Liver (tissue), 9 donors: ENCODE data around the gene ECM1. TPM values are rescaled to one million over a fixed set of nuclear protein-coding genes. Genes with fewer than 3 reads are reported as not detected.

Experiments used
- DNase-seq: peaks from one replicate; pipeline ENCODE4 v3.0.0-alpha.2; 2017; ENCODE audit warnings: low spot score
- H3K27ac ChIP-seq, 2 donors: one replicate each; pipeline ENCODE4 v1.7.0; 2013; ENCODE audit warnings: inconsistent platforms in 2 of 2, low read length in 2 of 2, control low read depth in 1 of 2, low read depth in 1 of 2, mild to moderate bottlenecking in 1 of 2
- H3K27me3 ChIP-seq, 4 donors: one replicate each; pipeline versions ENCODE4 v1.6.1 to v1.7.0; 2013; ENCODE audit warnings: low read length in 3 of 4, inconsistent platforms in 1 of 4, mild to moderate bottlenecking in 1 of 4, moderate library complexity in 1 of 4; ENCODE audit not compliant: control insufficient read depth in 4 of 4, insufficient read depth in 4 of 4
- H3K36me3 ChIP-seq, 4 donors: one replicate each; pipeline versions ENCODE4 v1.6.1 to v1.7.0; 2013; ENCODE audit warnings: low read length in 3 of 4, mild to moderate bottlenecking in 3 of 4, low read depth in 1 of 4, moderate library complexity in 1 of 4; ENCODE audit not compliant: control insufficient read depth in 4 of 4, insufficient read depth in 3 of 4
- H3K4me1 ChIP-seq, 4 donors: one replicate each; pipeline versions ENCODE4 v1.6.1 to v1.7.0; 2013; ENCODE audit warnings: low read length in 3 of 4, mild to moderate bottlenecking in 3 of 4, moderate library complexity in 1 of 4; ENCODE audit not compliant: control insufficient read depth in 4 of 4, insufficient read depth in 4 of 4
- H3K4me3 ChIP-seq, 3 donors: one replicate each; pipeline versions ENCODE4 v1.6.1 to v1.7.0; 2013; ENCODE audit warnings: low read length in 3 of 3, control low read depth in 1 of 3, low read depth in 1 of 3, mild to moderate bottlenecking in 1 of 3
- H3K9ac ChIP-seq, 2 donors: one replicate each; pipeline ENCODE4 v1.7.0; 2013; ENCODE audit warnings: low read length in 2 of 2, mild to moderate bottlenecking in 2 of 2, moderate library complexity in 2 of 2, control low read depth in 1 of 2, low read depth in 1 of 2
- H3K9me3 ChIP-seq, 4 donors: one replicate each; pipeline versions ENCODE4 v1.6.1 to v1.7.0; 2013; ENCODE audit warnings: low read length in 3 of 4; ENCODE audit not compliant: control insufficient read depth in 4 of 4
- EGR1 ChIP-seq, 2 donors: IDR thresholded peaks; 2 replicates each; pipeline ENCODE4 v1.6.1; 2016 to 2018; ENCODE audit warnings: antibody characterized with exemption in 2 of 2, low read depth in 2 of 2
- FOXA1 ChIP-seq: IDR thresholded peaks from 2 replicates; pipeline ENCODE4 v1.6.1; 2016; ENCODE audit warnings: antibody characterized with exemption
- GABPA ChIP-seq, 2 donors: IDR thresholded peaks in 1 of 2; conservative IDR thresholded peaks in 1 of 2; 2 replicates each; pipeline ENCODE4 v1.6.1; 2016; ENCODE audit warnings: antibody characterized with exemption in 2 of 2, mild to moderate bottlenecking in 1 of 2, moderate library complexity in 1 of 2
- HNF4A ChIP-seq, 2 donors: conservative IDR thresholded peaks; 2 replicates each; pipeline ENCODE4 v1.6.1; 2016; ENCODE audit warnings: antibody characterized with exemption in 2 of 2, mild to moderate bottlenecking in 2 of 2
- JUND ChIP-seq, 2 donors: IDR thresholded peaks; 2 replicates each; pipeline ENCODE4 v1.6.1; 2016; ENCODE audit warnings: antibody characterized with exemption in 2 of 2
- MAX ChIP-seq: IDR thresholded peaks from 2 replicates; pipeline ENCODE4 v1.6.1; 2016; ENCODE audit warnings: antibody characterized with exemption
- NR2F2 ChIP-seq: IDR thresholded peaks from 2 replicates; pipeline ENCODE4 v1.6.1; 2016; ENCODE audit warnings: antibody characterized with exemption
- RAD21 ChIP-seq, 2 donors: IDR thresholded peaks; 2 replicates each; pipeline ENCODE4 v1.6.1; 2016; ENCODE audit warnings: antibody characterized with exemption in 2 of 2, mild to moderate bottlenecking in 2 of 2
- REST ChIP-seq: IDR thresholded peaks from 2 replicates; pipeline ENCODE4 v1.6.1; 2016; ENCODE audit warnings: antibody characterized with exemption, mild to moderate bottlenecking
- RXRA ChIP-seq, 2 donors: IDR thresholded peaks; 2 replicates each; pipeline ENCODE4 v1.6.1; 2017 to 2018; ENCODE audit warnings: antibody characterized with exemption in 2 of 2, mild to moderate bottlenecking in 1 of 2
- SP1 ChIP-seq: IDR thresholded peaks from 2 replicates; pipeline ENCODE4 v1.6.1; 2018; ENCODE audit warnings: antibody characterized with exemption, mild to moderate bottlenecking
- YY1 ChIP-seq: IDR thresholded peaks from 2 replicates; pipeline ENCODE4 v1.6.1; 2016; ENCODE audit warnings: antibody characterized with exemption, mild to moderate bottlenecking
- whole genome bisulfite sequencing: extraction: QIAGEN DNeasy Blood & Tissue Kit; methylation state at CpG from one replicate; pipeline ENCODE4 v1.1.7; 2013; 5-methylcytosine and 5-hydroxymethylcytosine counted together
- polyA plus RNA-seq, 2 donors: library from polyadenylated mRNA; stranded (reverse) in 1 of 2; unstranded in 1 of 2; fragments of 200-250 nt in 1 of 2; fragments of >200 nt in 1 of 2; fragmentation: Nextera tagmentation in 1 of 2; extraction: Ambion mirVana in 1 of 2; gene quantifications; one replicate each; pipeline versions ENCODE4 v1.2.1 to v1.2.3, GENCODE V29; 2013 to 2015
- total RNA-seq, 2 donors: library from RNA; depleted of rRNA; stranded (reverse); fragments of >200 nt; gene quantifications; one replicate each; pipeline ENCODE4 v1.2.3, GENCODE V29; 2014
- TF ChIP-seq, protein P1 (sequence below): IDR thresholded peaks from 2 replicates; pipeline ENCODE4 v1.6.1; 2016; ENCODE audit warnings: antibody characterized with exemption
- donor health status: healthy.
- donor health status: healthy.
- donor health status: healthy.
- donor health status: healthy.
- donor health status: healthy.

ECM1 gene
- total and polyA plus RNA-seq, 4 donors, result 5.1 to 22.5 (median 12.6) TPM

GRCh38 chr1:150473659-150474058 lies 34.2 kb upstream of the ECM1 start (continued):
- TF ChIP-seq REST (peak; percentile 25), EGR1 (IDR thresholded peaks at IDR 0.05; ENCODE audit: low read depth in 2 of 2) (no peak)
- TF ChIP-seq, protein P1, sequence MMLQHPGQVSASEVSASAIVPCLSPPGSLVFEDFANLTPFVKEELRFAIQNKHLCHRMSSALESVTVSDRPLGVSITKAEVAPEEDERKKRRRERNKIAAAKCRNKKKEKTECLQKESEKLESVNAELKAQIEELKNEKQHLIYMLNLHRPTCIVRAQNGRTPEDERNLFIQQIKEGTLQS, result no peak

GRCh38 chr1:150474869-150475268 lies 33.0 kb upstream of the ECM1 start:
- no peak overlapping the region for H3K4me3 ChIP-seq
- H3K27me3 ChIP-seq, result no peaks in the 10 kb centered on the region
- no peak overlapping the region for H3K9ac ChIP-seq
- H3K36me3 ChIP-seq, result peaks cover 5 to 20% (median 14%) of the 10 kb centered on the region in 4 donors
- peaks cover 16 to 49% (median 41%) of the 10 kb centered on the region in 4 donors for H3K4me1 ChIP-seq
- TF ChIP-seq RXRA (IDR thresholded peaks at IDR 0.05) (peak; percentile 64 to 91), JUND (IDR thresholded peaks at IDR 0.05) (no peak)
- H3K27ac ChIP-seq, result peak overlapping the region in 1 of 2 donors; percentile 68
- no peaks in the 10 kb centered on the region for H3K9me3 ChIP-seq
- no peak for DNase-seq
- 47% methylated on average over 4 of the region's 4 CpGs for whole genome bisulfite sequencing

DNA sequence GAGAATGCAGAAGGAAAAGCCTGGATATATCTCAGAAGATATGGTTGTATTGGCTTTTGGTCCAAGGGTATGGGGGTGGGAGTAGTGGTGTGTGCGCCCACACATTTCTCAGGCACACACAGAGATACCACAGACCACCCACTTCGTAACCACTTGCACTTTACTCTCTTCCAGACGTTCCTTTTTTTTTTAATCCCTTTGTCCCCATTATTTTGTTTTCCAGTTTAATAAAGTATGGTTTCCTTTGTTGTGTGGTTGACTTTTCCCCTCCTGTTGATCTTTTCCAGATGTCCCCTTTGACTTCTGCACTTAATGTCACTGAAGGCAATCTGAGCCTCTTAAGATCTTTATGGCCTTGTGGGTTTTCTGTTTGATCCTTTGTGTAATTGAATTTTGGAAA lies 31.2 kb upstream of the ECM1 start:
- no peak for DNase-seq
- H3K4me1 ChIP-seq, result peaks cover 16 to 42% (median 36%) of the 10 kb centered on the region in 4 donors
- TF ChIP-seq MAX (no peak), NR2F2 (no peak), RAD21 (IDR thresholded peaks at IDR 0.05) (no peak), EGR1 (IDR thresholded peaks at IDR 0.05; ENCODE audit: low read depth in 2 of 2) (no peak), GABPA (IDR thresholded peaks at IDR 0.05 in 1 of 2, conservative IDR thresholded peaks at IDR 0.05 in 1 of 2) (no peak), FOXA1 (no peak), HNF4A (conservative IDR thresholded peaks at IDR 0.05) (no peak), SP1 (no peak), YY1 (no peak), REST (no peak), RXRA (IDR thresholded peaks at IDR 0.05) (no peak)
- TF ChIP-seq, protein P1, result no peak
- no peaks in the 10 kb centered on the region for H3K9me3 ChIP-seq
- no peak overlapping the region for H3K27ac ChIP-seq
- H3K36me3 ChIP-seq, result peaks cover 0 to 8% (median 4%) of the 10 kb centered on the region in 4 donors
- no peak overlapping the region for H3K4me3 ChIP-seq
- no peak overlapping the region for H3K9ac ChIP-seq
- 86% methylated on average over 3 of the region's 3 CpGs for WGBS
- no peaks in the 10 kb centered on the region for H3K27me3 ChIP-seq
